GM12892 (cell line): ENCODE results near the gene MBNL1.

Source experiments
- POLR2A ChIP-seq: IDR thresholded peaks from 2 replicates; pipeline ENCODE4 v1.6.1; 2011; ENCODE audit warnings: low read depth, low read length, control low read depth
- POLR2AphosphoS5 ChIP-seq: IDR thresholded peaks from 2 replicates; pipeline ENCODE4 v1.6.1; 2011; ENCODE audit warnings: low read depth, low read length, control low read depth
- TAF1 ChIP-seq: IDR thresholded peaks from 2 replicates; pipeline ENCODE4 v1.6.1; 2011; ENCODE audit warnings: low read depth, mild to moderate bottlenecking, control low read depth, low read length, borderline replicate concordance

- TF ChIP-seq POLR2A (no peak), TAF1 (no peak), POLR2AphosphoS5 (no peak)
These were observed 42.6 kb upstream of the MBNL1 start for GRCh38 chr3:152226176-152226575.
